H1 (cell line): Measurements from ENCODE around the gene HIPK2. TPM values are rescaled to one million over a fixed set of nuclear protein-coding genes. Genes with fewer than 3 reads are reported as not detected.

Experiments
- RAD21 ChIP-seq, 2 experiments: IDR thresholded peaks in 1 of 2; conservative IDR thresholded peaks in 1 of 2; 2 replicates each; pipeline ENCODE4 v1.6.1; 2011; ENCODE audit warnings: low read depth in 2 of 2, low read length in 2 of 2, improper control_type of control experiment in 1 of 2, inconsistent platforms in 1 of 2, mild to moderate bottlenecking in 1 of 2, moderate library complexity in 1 of 2
- polyA plus RNA-seq, 7 experiments: library from polyadenylated mRNA; depleted of rRNA in 3 of 7; stranded (reverse) in 5 of 7; unstranded in 2 of 7; fragments of >200 nt in 5 of 7; fragments of 200-250 nt in 2 of 7; gene quantifications; 1 replicate in 5 of 7; 2 replicates in 1 of 7; 4 replicates in 1 of 7; pipeline versions ENCODE4 v1.2.1 to v1.2.3, GENCODE V29; 2011 to 2013; ENCODE audit warnings: missing spikeins in 2 of 7, mixed read lengths in 2 of 7
- total RNA-seq: library from RNA; stranded (reverse); fragmentation: NEBNext Ultra II Directional; extraction: Animal tissue kit (Norgen Biotek cat#: 25700); gene quantifications from 2 replicates; pipeline ENCODE4 v1.2.1, GENCODE V29; 2021

Gene HIPK2
- total and polyA plus RNA-seq, 2 of the 8 experiments (the other 6 are each of a cell fraction or from before 2014, with no cell fraction given): 8.3 to 24.3 TPM

DNA sequence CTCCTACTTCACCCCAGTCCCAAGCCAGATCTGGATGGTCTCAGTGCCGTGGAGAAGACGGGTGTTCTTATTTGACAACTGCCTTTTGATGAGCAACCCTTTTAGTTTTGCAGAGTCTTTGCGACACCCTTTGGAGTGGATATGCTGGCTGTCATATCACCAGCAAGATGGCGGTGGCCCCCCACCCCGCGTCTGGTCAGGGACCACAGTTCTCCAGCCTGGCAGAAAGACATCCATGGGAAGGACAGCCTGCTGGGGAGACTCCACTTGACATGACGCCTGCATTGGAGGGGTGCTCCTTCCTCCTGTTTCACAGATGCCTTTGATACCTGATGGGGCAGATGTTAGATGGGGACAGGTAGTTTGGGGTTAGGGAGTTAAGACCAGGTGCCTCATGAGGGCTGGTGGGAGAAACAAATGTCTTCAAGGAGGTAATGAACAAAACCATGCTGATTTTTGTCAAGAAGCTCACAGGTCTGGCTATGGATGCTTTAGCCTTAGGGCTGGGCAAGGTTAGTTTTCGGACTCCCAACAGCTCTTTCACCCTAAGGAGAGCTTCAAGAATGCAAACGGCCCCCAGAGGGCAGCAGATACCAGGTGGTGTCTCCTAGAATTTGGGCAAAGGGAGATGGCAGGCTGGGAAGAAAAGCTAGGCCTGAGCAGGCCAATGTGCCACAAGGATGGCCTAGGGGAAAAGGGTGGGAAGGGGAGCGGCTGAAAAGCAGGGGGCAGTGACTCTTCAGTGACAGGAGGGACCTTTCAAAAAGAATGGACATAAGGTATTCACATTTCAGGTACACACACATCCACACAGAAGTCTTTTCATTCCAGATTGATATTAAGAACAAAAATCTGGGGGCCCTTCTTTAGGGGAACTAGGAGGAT, 159.1 kb downstream of the HIPK2 start (continued):
- peak; percentile 73 to 82 for TF ChIP-seq RAD21 (IDR thresholded peaks at IDR 0.05 in 1 of 2, conservative IDR thresholded peaks at IDR 0.05 in 1 of 2; ENCODE audit: low read depth in 2 of 2, low read length in 2 of 2)
